Loucy (cell line): ENCODE data around the gene EP400.

Experiments
- EZH2phosphoT487 ChIP-seq: fragments of 200-600 bp; IDR thresholded peaks from 2 replicates; pipeline ENCODE4 v1.6.1; 2018; ENCODE audit warnings: antibody characterized with exemption, mild to moderate bottlenecking, moderate library complexity, borderline replicate concordance
- TF ChIP-seq, protein P1 (sequence below): fragments of 200-600 bp; sonication (generic); conservative IDR thresholded peaks from 2 replicates; pipeline ENCODE4 v1.5.1; 2014; ENCODE audit warnings: mild to moderate bottlenecking, antibody characterized with exemption, low read length

DNA sequence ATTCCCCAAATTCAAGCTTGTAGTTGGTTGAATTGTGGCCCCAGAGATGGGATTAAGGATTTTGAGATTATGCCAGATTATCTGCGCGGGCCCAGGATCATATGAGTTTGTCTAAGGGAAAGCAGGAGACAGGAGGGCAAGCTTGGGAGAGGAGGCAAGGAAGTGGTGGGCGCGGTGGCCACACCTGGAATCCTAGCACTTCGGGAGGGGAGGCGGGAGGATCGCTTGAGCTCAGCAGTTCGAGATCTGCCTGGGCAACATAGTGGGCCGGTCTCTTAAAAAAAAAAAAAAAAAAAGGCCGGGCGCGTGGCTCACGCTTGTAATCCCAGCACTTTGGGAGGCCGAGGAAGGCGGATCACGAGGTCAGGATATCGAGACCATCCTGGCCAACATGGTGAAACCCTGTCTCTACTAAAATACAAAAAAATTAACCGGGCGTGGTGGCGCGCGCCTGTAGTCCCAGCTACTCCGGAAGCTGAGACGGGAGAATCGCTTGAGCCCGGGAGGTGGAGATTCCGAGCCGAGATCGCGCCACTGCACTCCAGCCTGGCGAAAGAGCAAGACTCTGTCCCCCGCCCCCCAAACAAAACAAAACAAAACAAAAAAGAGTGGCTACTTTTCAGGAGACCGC lies 21.5 kb upstream of the EP400 start:
- TF ChIP-seq, protein P1, sequence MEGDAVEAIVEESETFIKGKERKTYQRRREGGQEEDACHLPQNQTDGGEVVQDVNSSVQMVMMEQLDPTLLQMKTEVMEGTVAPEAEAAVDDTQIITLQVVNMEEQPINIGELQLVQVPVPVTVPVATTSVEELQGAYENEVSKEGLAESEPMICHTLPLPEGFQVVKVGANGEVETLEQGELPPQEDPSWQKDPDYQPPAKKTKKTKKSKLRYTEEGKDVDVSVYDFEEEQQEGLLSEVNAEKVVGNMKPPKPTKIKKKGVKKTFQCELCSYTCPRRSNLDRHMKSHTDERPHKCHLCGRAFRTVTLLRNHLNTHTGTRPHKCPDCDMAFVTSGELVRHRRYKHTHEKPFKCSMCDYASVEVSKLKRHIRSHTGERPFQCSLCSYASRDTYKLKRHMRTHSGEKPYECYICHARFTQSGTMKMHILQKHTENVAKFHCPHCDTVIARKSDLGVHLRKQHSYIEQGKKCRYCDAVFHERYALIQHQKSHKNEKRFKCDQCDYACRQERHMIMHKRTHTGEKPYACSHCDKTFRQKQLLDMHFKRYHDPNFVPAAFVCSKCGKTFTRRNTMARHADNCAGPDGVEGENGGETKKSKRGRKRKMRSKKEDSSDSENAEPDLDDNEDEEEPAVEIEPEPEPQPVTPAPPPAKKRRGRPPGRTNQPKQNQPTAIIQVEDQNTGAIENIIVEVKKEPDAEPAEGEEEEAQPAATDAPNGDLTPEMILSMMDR: no peak
- no peak for TF ChIP-seq EZH2phosphoT487
